RPMI8226 (cell line): ENCODE data around the gene KSR1.
A peak's percentile ranks its signal among the peaks of the same experiment; 100 is the strongest.

Experiments used
- DNase-seq: peaks from one replicate; pipeline ENCODE4 v3.0.0-alpha.2; 2015

KSR1 gene

GRCh38 chr17:27558341-27558740, 102.1 kb downstream of the KSR1 start:
- DNase-seq: no peak

DNA sequence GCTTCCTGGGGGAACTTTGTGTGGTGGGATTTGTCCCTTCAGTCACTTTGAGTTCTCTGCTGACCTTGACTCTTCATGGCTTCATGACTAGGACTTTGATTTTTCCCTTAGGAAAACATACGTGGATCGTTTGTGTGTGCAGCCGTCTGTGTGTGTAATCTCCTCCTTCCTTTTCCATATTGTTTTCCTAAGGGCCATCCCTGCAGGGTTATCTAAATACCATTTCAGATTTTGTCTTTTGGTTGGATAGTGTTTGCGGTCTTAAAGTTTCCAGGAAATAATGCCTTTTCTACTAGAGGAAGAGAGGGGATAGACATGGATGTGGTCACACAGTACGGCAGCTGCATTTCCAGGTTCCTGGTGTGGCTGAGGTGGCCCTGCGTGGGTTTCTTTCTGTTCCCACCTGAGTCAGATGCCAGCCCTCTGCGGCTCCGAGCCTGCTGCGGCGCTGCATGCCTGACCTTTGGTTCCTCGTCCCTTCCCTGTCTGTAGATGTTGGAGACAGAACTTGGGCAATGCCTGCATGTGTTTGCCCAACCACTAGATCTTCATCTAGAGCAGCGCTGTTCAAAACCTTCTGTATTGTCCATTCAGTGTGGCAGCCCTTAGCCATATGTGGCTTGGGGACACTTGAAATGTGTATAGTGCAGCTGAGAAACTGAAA, 102.7 kb downstream of the KSR1 start:
- DNase-seq: no peak

DNA sequence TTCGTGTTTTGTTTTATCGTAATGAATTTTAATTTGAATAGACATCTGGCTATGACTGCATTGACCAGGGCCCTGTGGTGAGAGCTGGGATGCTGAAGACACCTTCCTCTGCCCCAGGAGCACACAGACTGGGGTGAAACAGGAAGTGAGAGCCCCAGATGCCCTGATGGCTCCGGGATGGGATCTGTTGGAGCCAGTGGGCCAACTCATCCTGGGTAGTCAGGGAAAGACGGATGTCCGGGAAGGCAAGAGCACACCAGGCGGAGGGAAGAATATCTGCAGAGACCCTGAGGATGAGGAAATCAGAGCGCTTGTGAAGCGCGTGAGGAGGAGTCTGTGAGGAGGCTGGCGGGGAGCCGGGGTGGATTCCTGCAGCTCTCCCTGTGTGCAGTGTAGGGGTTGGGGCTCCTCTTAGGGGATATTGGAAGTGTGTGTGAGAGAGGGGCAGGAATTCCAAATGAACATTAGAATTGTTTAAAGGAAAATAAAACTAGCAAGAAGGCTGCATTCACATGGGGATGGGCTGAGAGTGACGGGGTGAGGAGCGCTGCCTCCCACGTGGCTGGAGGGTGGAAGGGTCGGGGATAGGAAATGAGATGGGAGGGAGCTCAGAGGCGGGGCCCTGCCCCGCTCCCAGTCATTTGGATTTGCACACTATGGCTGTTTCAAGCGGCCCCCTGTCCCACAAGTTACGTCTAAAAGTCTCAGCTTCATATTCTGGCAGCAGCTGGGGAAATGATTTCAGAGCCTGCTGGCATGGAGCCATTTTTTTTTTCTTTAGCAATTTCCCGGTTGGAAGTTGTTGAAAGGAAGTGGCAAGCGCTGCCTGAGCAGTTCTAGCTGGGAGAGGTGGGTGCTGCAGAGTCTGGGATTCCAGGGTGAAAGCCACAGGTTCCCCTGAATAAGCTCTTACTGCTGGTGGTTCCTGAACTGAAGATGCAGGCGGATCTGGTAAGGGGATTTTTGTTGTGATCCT, 103.5 kb downstream of the KSR1 start:
- no peak for DNase-seq

- no peak for DNase-seq
Measured at GRCh38 chr17:27560668-27561067, 104.4 kb downstream of the KSR1 start.

- DNase-seq: no peak
Measured at GRCh38 chr17:27562777-27563455, 106.7 kb downstream of the KSR1 start.

DNA sequence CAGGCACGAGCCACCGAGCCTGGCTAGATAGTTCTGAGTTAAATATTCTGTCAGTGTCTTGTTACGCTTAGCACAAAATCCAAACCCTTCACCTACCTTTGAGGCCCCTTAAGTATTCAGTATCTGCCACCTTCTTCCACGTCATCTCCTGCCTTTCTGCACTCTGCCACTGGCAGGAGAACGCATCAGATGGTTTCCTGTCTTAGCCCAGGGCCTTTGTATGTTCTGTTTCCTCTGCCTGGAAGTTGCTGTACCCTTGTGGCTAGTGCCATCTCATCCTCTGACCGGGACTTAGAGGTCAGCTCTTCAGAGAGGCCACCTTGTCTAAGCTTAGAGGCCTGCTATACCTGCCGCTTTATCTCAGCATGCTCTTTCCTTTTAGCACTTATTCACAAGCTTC, 107.3 kb downstream of the KSR1 start:
- no peak for DNase-seq

GRCh38 chr17:27564463-27564862, 108.2 kb downstream of the KSR1 start:
- DNase-seq: no peak

DNA sequence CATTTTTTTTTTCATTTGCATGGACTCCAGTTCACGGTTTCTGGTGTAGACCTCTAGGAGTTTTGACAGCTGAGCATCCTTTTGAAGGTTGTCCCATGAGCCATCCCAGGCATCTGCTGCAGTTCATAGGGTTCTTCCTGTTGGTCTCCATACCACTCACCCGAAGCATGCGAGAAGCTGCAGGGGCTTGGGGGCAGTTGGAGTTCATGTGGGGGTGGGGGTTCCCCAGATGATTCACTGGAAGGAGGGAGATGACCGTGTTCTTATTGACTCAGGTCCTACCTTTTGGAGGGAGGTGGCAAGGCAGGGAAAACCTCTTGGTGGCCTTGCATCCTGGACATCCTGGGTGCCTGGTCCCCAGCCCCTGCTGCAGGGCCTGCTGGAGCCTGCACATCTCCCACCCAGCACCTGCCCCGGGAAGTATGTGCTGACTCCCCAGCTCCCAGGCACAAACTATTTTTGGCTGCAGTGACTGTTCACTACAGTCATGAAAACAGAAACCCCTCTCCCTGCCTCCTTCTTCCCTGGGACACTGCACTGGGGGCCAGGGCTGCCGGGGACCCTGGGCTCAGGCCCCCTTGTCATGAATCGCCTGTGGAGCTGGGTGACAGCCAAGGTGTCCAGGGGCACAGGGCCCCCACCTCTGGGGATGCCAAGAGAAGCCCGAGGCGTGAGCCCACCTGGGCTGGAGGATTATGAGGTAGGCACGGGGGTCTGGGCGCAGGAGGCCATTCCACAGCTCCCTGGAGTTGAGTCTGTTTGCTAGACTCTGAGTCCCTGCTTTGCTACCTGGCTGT, 109.8 kb downstream of the KSR1 start:
- DNase-seq: no peak

DNA sequence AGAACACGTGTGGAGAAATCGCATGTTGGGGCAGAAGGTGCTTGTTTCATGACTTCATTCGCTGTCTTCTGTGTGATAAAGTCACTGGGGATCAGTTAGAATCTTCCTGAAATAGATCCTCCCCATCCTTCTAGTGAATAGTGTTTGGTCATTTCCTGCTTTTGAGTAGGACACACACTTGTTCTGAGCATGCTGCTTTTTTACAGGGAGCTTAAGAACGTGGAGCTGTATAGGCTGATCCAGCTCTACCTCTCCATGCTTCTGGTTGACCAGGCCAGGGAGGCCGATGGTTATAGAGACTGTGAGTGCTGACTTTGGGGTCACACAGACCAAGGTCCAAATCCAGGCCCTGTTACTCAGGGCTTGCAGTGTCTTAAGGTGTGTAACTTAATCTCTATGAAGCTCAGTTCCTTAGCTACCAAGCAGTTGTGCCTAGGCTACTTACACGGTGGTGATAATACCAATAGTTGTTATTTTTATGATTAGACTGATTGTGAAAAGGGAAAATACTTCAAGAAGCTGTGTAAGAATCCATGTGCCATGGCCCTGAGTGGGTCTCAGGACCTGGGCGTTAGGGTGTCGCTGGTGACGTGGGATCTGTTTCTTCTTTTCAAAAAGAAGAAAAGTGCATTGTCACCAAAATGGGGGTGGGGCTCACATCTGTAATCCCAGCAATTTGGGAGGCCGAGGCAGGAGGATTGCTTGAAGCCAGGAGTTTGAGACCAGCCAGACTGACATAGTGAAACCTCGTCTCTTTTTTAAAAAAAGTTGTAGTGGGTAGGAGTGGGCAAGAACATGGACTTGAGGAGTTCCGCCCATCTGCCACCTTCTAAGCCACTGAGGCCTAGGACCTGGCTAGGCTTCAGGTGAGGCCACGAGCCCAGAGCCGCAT, 110.7 kb downstream of the KSR1 start:
- no peak for DNase-seq

GRCh38 chr17:27567563-27567859, 111.3 kb downstream of the KSR1 start:
- DNase-seq: no peak

DNA sequence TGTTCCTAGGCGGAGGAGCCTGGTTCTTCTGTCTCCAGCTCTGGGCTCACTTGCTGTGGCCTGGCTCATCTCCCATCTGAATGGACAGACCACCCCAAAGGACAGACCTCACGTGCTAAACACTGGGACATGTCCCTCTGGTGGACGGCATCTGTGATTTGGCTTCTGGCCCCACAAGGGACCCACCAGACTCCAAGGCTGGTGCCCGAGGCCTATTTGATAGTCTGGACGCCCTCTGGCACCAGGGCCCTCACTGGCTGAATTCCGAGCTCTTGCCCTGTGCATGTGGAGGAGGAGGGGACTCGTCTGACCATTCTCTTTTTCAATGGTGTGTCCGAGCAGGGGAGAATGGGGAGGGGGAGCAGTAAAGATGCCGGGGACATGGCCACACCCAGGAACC, 112.0 kb downstream of the KSR1 start:
- no peak for DNase-seq

GRCh38 chr17:27568811-27569210, 112.6 kb downstream of the KSR1 start:
- DNase-seq: no peak

DNA sequence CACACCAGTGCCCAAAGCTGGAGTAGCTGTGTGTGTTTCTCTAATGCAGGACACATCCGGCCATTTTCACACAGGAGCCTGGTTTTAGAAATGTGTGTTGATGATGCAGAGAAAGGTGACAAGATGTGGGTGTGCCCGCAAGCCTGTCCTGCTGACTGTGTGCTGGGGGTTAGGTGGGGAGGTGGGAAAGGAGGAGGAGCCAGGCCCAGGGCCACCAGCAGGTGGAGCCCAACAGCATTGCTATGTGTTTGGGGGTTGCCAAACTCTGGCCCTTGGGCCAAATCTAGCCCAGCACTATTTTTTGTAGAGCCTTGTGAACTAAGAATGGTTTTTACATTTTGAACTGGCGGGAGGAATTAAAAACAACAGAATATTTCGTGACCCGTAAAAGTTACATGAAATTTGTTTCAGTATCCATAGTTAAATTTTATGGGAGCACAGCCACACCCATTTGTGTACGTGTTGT, 113.0 kb downstream of the KSR1 start:
- DNase-seq: peak; percentile 51

GRCh38 chr17:27569884-27570577, 113.8 kb downstream of the KSR1 start:
- no peak for DNase-seq

DNA sequence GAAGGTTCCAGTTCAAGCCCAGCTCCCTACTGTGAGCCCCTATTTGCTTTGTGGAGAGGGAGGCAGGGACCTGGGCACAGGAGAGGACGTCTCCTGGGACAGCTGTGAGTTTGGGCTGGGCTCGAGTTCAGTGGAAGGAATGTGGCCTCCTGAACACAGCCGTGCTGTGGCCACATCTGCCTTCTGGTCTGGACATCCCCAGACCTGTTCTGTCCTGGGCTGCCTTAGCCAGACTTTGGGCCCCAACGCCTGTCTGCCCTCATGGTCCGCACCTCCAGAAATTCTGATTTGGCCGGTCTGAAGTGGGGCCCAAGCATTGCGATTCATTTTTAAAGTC, 114.3 kb downstream of the KSR1 start:
- DNase-seq: no peak

DNA sequence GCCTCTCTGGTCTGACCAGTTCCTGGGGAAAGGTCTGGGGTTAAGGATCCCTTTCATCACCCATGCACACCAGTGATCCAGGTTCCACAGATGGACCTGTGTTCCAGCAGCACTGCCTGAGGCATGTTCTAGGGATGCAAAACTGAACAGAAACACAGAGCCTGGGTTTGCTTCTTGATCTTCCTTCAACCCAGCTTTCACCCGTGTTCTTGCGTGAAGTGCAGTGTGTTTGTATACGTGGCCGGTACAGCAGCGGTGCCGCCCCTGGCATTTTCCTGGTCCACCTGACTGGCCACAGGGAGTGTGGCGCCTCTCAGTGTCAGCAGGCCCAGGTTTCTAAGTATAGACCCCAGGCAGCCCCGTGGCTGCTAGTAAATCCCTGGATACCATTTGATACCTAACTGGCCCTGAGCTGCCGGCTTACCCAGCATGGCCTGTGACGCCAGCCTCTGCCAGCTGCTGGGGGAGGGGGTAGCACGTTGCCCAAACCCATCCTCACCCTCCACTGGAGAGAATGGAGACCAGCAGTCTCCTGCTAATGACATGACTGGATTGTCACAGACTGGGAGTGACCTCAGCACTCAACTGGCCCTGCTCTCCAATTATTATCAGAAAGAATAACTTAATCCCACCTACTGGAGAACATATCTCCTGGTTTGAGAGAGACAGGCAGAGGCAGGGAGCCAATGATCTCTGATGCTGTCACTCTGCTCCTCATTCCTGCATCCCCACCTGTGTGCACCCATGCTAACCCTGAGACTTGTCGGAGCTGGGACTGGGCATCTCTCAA, 115.5 kb downstream of the KSR1 start:
- no peak for DNase-seq

- no peak for DNase-seq
Measured at GRCh38 chr17:27572665-27573064, 116.4 kb downstream of the KSR1 start.

DNA sequence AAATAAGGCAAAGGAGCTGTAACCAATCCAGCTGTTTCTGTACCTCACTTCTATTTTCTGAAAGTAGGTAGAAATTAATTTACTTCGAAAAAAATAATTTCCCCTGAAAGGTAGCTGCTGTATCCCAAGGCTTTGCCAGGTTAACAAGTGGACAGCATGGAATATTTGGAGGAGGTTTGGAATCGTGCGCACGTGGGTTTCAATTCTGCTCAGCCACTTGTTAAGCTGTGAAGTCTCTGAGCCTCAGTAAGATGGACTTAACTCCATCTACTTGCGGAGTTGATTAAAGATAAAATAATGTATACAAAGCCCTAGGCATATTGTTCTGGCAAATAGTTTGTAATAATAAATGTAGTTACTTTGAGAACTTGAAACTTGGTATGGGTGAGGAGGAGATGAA, 117.3 kb downstream of the KSR1 start:
- DNase-seq: no peak

DNA sequence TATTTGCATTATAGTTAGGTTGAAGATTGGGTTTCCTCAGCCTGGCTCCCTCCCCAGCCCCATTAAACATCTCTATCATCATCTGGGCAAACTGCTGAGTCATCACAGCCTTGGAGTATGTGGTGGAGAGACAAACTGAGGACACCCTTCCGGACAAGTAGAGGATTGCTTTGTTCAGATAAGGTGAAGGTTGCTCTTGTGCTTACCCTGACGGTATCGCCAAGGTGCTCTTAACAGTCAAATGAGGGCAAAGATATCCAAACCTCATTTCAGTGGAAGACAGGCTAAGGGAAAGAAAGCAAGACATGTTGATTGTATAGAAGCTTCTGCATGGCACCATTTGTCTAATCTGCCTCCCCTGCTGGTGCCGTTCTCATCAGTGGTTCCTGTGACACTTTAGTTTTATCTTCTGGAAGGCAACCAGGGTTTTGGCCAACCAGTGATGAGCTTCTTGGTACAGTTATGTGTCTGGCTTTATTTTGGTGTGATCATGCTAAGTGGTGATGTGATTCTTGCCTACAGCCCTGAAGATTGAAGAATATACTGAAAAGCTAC, 117.8 kb downstream of the KSR1 start:
- DNase-seq: no peak
